Ascending aorta (tissue), 2 donors: Measurements from ENCODE around the gene ATP5ME. TPM values are rescaled to one million over a fixed set of nuclear protein-coding genes. Genes with fewer than 3 reads are reported as not detected.
A peak's percentile ranks its signal among the peaks of the same experiment; 100 is the strongest.

Experiments used
- DNase-seq, 2 donors: peaks; one replicate each; pipeline ENCODE4 v3.0.0-alpha.2; 2019; ENCODE audit warnings: low spot score in 2 of 2
- H3K27ac ChIP-seq, 2 donors: fragments of 200-600 bp; sonication (generic); one replicate each; pipeline ENCODE4 v1.5.1; 2016 to 2017; ENCODE audit warnings: mild to moderate bottlenecking in 1 of 2
- H3K27me3 ChIP-seq: fragments of 200-600 bp; sonication (generic); one replicate; pipeline ENCODE4 v1.5.1; 2017
- H3K36me3 ChIP-seq, 2 donors: fragments of 200-600 bp; sonication (generic); one replicate each; pipeline ENCODE4 v1.5.1; 2016
- H3K4me1 ChIP-seq, 2 donors: fragments of 200-600 bp; sonication (generic); one replicate each; pipeline ENCODE4 v1.5.1; 2016 to 2017; ENCODE audit warnings: mild to moderate bottlenecking in 1 of 2
- H3K4me3 ChIP-seq, 2 donors: fragments of 200-600 bp; sonication (generic); one replicate each; pipeline ENCODE4 v1.5.1; 2016 to 2017; ENCODE audit warnings: mild to moderate bottlenecking in 1 of 2
- H3K9me3 ChIP-seq, 2 donors: fragments of 200-600 bp; sonication (generic); one replicate each; pipeline ENCODE4 v1.5.1; 2016
- CTCF ChIP-seq, 3 experiments: fragments of 200-600 bp in 2 of 3; fragments of 450-650 bp in 1 of 3; sonication (generic) in 2 of 3; IDR thresholded peaks; one replicate each; pipeline ENCODE4 v1.5.1; 2016 to 2019; ENCODE audit warnings: antibody characterized with exemption in 3 of 3, mild to moderate bottlenecking in 1 of 3, moderate library complexity in 1 of 3
- intact Hi-C: fragments of 100-400 bp; cut with DNase I; formaldehyde crosslinking; loops from one replicate; pipeline ENCODE4 v1.15.1; 2023
- total RNA-seq: library from RNA; depleted of rRNA; stranded (reverse); fragments of >200 nt; gene quantifications from one replicate; pipeline ENCODE4 v1.1.0, GENCODE V29; 2016

ATP5ME gene
- total RNA-seq, 1 donor from 2014 or later: not detected

- peak overlapping the region; percentile 51 to 56 for H3K27ac ChIP-seq
- intact Hi-C loops: no loop called here
- peak; percentile 76 to 91 for DNase-seq
- no peak for TF ChIP-seq CTCF (IDR thresholded peaks at IDR 0.05)
- H3K4me3 ChIP-seq: peak overlapping the region in 1 of 2 donors; percentile 11
- peaks cover 0 to 4% of the 10 kb centered on the region in 2 donors for H3K4me1 ChIP-seq
- H3K36me3 ChIP-seq: no peaks in the 10 kb centered on the region
- H3K9me3 ChIP-seq: no peaks in the 10 kb centered on the region
- H3K27me3 ChIP-seq: no peaks in the 10 kb centered on the region
These were observed 13.2 kb upstream of the ATP5ME start for GRCh38 chr4:687048-687970.

- peaks cover 0 to 4% of the 10 kb centered on the region in 2 donors for H3K4me1 ChIP-seq
- no peaks in the 10 kb centered on the region for H3K27me3 ChIP-seq
- H3K4me3 ChIP-seq: no peak overlapping the region
- H3K36me3 ChIP-seq: no peaks in the 10 kb centered on the region
- H3K9me3 ChIP-seq: no peaks in the 10 kb centered on the region
- TF ChIP-seq CTCF (IDR thresholded peaks at IDR 0.05): no peak
- intact Hi-C loops: no loop called here
- no peak for DNase-seq
- no peak overlapping the region for H3K27ac ChIP-seq
These were observed 12.5 kb upstream of the ATP5ME start for GRCh38 chr4:686413-687040.

- no peaks in the 10 kb centered on the region for H3K9me3 ChIP-seq
- no peak overlapping the region for H3K4me3 ChIP-seq
- peaks cover 4% of the 10 kb centered on the region for H3K27me3 ChIP-seq
- no peaks in the 10 kb centered on the region for H3K36me3 ChIP-seq
- no peak overlapping the region for H3K27ac ChIP-seq
- no peak for TF ChIP-seq CTCF (IDR thresholded peaks at IDR 0.05)
- no peak for DNase-seq
- H3K4me1 ChIP-seq: peaks cover 4 to 9% of the 10 kb centered on the region in 2 donors
- intact Hi-C loops: no loop called here
These were observed 11.8 kb upstream of the ATP5ME start for GRCh38 chr4:685679-686412.

- Histone ChIP-seq H3K27me3 (peaks cover 10% of the 10 kb centered on the region), H3K4me3 (no peak overlapping the region), H3K36me3 (no peaks in the 10 kb centered on the region), H3K27ac (no peak overlapping the region), H3K9me3 (no peaks in the 10 kb centered on the region), H3K4me1 (peaks cover 8 to 14% of the 10 kb centered on the region in 2 donors)
- peak in 1 of 2 donors; percentile 60 for DNase-seq
- intact Hi-C loops: no loop called here
- no peak for TF ChIP-seq CTCF (IDR thresholded peaks at IDR 0.05)
These were observed 10.7 kb upstream of the ATP5ME start for GRCh38 chr4:684623-685327.

- no peaks in the 10 kb centered on the region for H3K9me3 ChIP-seq
- DNase-seq: peak in 1 of 2 donors; percentile 72
- no peaks in the 10 kb centered on the region for H3K36me3 ChIP-seq
- H3K27ac ChIP-seq: no peak overlapping the region
- H3K4me1 ChIP-seq: peaks cover 8 to 10% of the 10 kb centered on the region in 2 donors
- intact Hi-C loops: no loop called here
- no peak overlapping the region for H3K4me3 ChIP-seq
- peaks cover 10% of the 10 kb centered on the region for H3K27me3 ChIP-seq
- peak in 2 of 3 experiments; percentile 33 to 55 for TF ChIP-seq CTCF (IDR thresholded peaks at IDR 0.05)
These were observed 10.0 kb upstream of the ATP5ME start for GRCh38 chr4:683982-684622.
